PFSK-1 (cell line): Measurements from ENCODE around the gene TXNL1.

ENCODE experiments used
- FOXP2 ChIP-seq: optimal IDR thresholded peaks from 2 replicates; pipeline ENCODE3; 2011; ENCODE audit warnings: borderline replicate concordance, control low read depth, inconsistent platforms; ENCODE audit not compliant: insufficient read depth; ENCODE audit errors: extremely low read length, extremely low read depth
- SIN3A ChIP-seq: IDR thresholded peaks from 2 replicates; pipeline ENCODE4 v1.6.1; 2012; ENCODE audit warnings: mild to moderate bottlenecking, low read length, moderate library complexity, borderline replicate concordance; ENCODE audit not compliant: insufficient read depth
- TAF1 ChIP-seq: IDR thresholded peaks from 2 replicates; pipeline ENCODE4 v1.6.1; 2012; ENCODE audit warnings: low read length, control low read depth, borderline replicate concordance; ENCODE audit not compliant: insufficient read depth

DNA sequence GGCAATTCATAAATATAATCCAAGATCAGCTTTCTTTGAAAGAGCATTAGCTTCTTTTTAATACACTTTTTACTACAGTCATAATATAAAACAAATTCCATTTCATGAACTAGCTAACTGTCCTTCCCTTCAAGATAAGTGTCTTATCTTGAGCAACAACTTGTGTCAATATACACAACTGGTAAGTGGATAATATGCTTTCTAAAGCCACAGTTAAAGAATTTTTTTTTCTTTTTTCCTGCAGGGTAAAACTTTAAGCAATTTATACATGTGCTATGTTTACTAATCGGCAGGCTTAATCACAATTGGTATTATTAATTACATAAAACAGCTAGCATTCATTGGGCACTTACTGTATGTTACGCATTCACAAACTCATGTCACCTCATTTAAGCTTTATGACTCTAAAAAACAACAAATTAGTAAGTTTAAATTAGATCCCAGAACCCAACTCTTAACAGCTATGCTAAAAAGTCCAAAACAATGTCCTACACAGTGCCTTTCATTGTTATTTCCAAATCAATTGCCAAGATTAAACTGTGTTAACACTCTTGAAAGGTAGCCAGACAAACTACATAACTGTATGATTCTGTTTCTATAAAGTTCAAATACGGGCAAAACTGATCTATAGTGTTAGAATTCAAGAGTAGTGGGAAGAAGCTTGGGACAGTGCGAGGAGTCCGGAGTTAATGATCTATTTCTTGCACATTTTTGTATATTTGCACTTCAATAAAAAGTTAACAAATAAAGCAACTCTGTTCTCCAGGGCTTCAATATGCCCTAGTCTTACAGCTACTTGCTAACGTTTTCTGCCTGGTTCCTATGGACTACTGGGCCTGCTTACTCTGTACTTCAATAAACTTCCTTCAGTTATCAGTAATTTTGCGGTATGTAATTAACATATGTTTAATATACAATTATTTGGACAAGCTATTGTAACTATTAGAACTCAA is 6.0 kb downstream of the TXNL1 start:
- TF ChIP-seq TAF1: no peak
- no peak for TF ChIP-seq FOXP2
- TF ChIP-seq SIN3A: no peak
